Activated naive CD4-positive, alpha-beta T cell treated with anti-CD3 and anti-CD28 coated beads, Interleukin-2, amount 50 U/mL, for 24 hours (primary cell): Measurements from ENCODE around the gene ATRNL1.

Experiments
- H3K27ac Mint-ChIP-seq: one replicate; pipeline ENCODE4 v1.8.0; 2021; ENCODE audit warnings: mild to moderate bottlenecking, mixed read lengths
- H3K27me3 Mint-ChIP-seq: one replicate; pipeline ENCODE4 v1.8.0; 2021; ENCODE audit warnings: mixed read lengths
- H3K36me3 Mint-ChIP-seq: one replicate; pipeline ENCODE4 v1.8.0; 2021; ENCODE audit warnings: mixed read lengths
- H3K4me1 Mint-ChIP-seq: one replicate; pipeline ENCODE4 v1.8.0; 2021; ENCODE audit warnings: mixed read lengths
- H3K4me3 Mint-ChIP-seq: one replicate; pipeline ENCODE4 v1.8.0; 2021; ENCODE audit warnings: mild to moderate bottlenecking, mixed read lengths
- H3K9me3 Mint-ChIP-seq: one replicate; pipeline ENCODE4 v1.8.0; 2021; ENCODE audit warnings: mixed read lengths

Gene ATRNL1

GRCh38 chr10:115760131-115760530 is 667.0 kb downstream of the ATRNL1 start:
- Mint-ChIP-seq H3K9me3 (peaks cover 6% of the 10 kb centered on the region), H3K36me3 (no peaks in the 10 kb centered on the region), H3K4me3 (no peak overlapping the region), H3K27me3 (no peaks in the 10 kb centered on the region), H3K27ac (no peak overlapping the region), H3K4me1 (no peaks in the 10 kb centered on the region)

- Mint-ChIP-seq H3K27me3 (no peaks in the 10 kb centered on the region), H3K27ac (no peak overlapping the region), H3K4me3 (no peak overlapping the region), H3K4me1 (no peaks in the 10 kb centered on the region), H3K9me3 (peaks cover under 1% of the 10 kb centered on the region), H3K36me3 (no peaks in the 10 kb centered on the region)
These were observed 668.0 kb downstream of the ATRNL1 start for GRCh38 chr10:115761166-115761565.

GRCh38 chr10:115762029-115762428 is 668.9 kb downstream of the ATRNL1 start:
- Mint-ChIP-seq H3K4me1 (no peaks in the 10 kb centered on the region), H3K4me3 (no peak overlapping the region), H3K9me3 (no peaks in the 10 kb centered on the region), H3K27ac (no peak overlapping the region), H3K27me3 (no peaks in the 10 kb centered on the region), H3K36me3 (no peaks in the 10 kb centered on the region)

- no peaks in the 10 kb centered on the region for H3K36me3 Mint-ChIP-seq
- H3K4me1 Mint-ChIP-seq: no peaks in the 10 kb centered on the region
- H3K27me3 Mint-ChIP-seq: no peaks in the 10 kb centered on the region
- H3K9me3 Mint-ChIP-seq: no peaks in the 10 kb centered on the region
- H3K4me3 Mint-ChIP-seq: no peak overlapping the region
- H3K27ac Mint-ChIP-seq: no peak overlapping the region
These were observed 678.6 kb downstream of the ATRNL1 start for GRCh38 chr10:115771755-115772154.

- no peaks in the 10 kb centered on the region for H3K27me3 Mint-ChIP-seq
- H3K9me3 Mint-ChIP-seq: no peaks in the 10 kb centered on the region
- H3K27ac Mint-ChIP-seq: no peak overlapping the region
- no peaks in the 10 kb centered on the region for H3K4me1 Mint-ChIP-seq
- no peaks in the 10 kb centered on the region for H3K36me3 Mint-ChIP-seq
- no peak overlapping the region for H3K4me3 Mint-ChIP-seq
These were observed 679.4 kb downstream of the ATRNL1 start for GRCh38 chr10:115772606-115773005.

GRCh38 chr10:115773832-115774231 is 680.7 kb downstream of the ATRNL1 start:
- H3K9me3 Mint-ChIP-seq: no peaks in the 10 kb centered on the region

GRCh38 chr10:115774721-115775120 is 681.6 kb downstream of the ATRNL1 start:
- Mint-ChIP-seq H3K4me3 (no peak overlapping the region), H3K9me3 (no peaks in the 10 kb centered on the region), H3K4me1 (no peaks in the 10 kb centered on the region), H3K36me3 (no peaks in the 10 kb centered on the region), H3K27ac (no peak overlapping the region), H3K27me3 (no peaks in the 10 kb centered on the region)

More at GRCh38 chr10:115773832-115774231, 680.7 kb downstream of the ATRNL1 start:
- no peaks in the 10 kb centered on the region for H3K27me3 Mint-ChIP-seq
- H3K4me3 Mint-ChIP-seq: no peak overlapping the region
- H3K4me1 Mint-ChIP-seq: no peaks in the 10 kb centered on the region
- no peaks in the 10 kb centered on the region for H3K36me3 Mint-ChIP-seq
- no peak overlapping the region for H3K27ac Mint-ChIP-seq

GRCh38 chr10:115777646-115778045 is 684.5 kb downstream of the ATRNL1 start:
- H3K4me3 Mint-ChIP-seq: no peak overlapping the region
- H3K9me3 Mint-ChIP-seq: no peaks in the 10 kb centered on the region
- no peaks in the 10 kb centered on the region for H3K27me3 Mint-ChIP-seq
- H3K36me3 Mint-ChIP-seq: no peaks in the 10 kb centered on the region
- no peaks in the 10 kb centered on the region for H3K4me1 Mint-ChIP-seq
- H3K27ac Mint-ChIP-seq: no peak overlapping the region

GRCh38 chr10:115790220-115790619 is 697.1 kb downstream of the ATRNL1 start:
- H3K36me3 Mint-ChIP-seq: no peaks in the 10 kb centered on the region
- no peaks in the 10 kb centered on the region for H3K9me3 Mint-ChIP-seq
- H3K27me3 Mint-ChIP-seq: no peaks in the 10 kb centered on the region
- no peak overlapping the region for H3K27ac Mint-ChIP-seq
- no peak overlapping the region for H3K4me3 Mint-ChIP-seq
- no peaks in the 10 kb centered on the region for H3K4me1 Mint-ChIP-seq

- Mint-ChIP-seq H3K36me3 (no peaks in the 10 kb centered on the region), H3K4me3 (no peak overlapping the region), H3K27ac (no peak overlapping the region), H3K9me3 (no peaks in the 10 kb centered on the region), H3K4me1 (no peaks in the 10 kb centered on the region), H3K27me3 (no peaks in the 10 kb centered on the region)
These were observed 702.8 kb downstream of the ATRNL1 start for GRCh38 chr10:115795964-115796363.

- peaks cover 3% of the 10 kb centered on the region for H3K27me3 Mint-ChIP-seq
- H3K27ac Mint-ChIP-seq: no peak overlapping the region
- no peaks in the 10 kb centered on the region for H3K4me1 Mint-ChIP-seq
- no peak overlapping the region for H3K4me3 Mint-ChIP-seq
- H3K9me3 Mint-ChIP-seq: peaks cover 5% of the 10 kb centered on the region
- H3K36me3 Mint-ChIP-seq: no peaks in the 10 kb centered on the region
These were observed 708.3 kb downstream of the ATRNL1 start for GRCh38 chr10:115801457-115801856.

- no peaks in the 10 kb centered on the region for H3K4me1 Mint-ChIP-seq
- peaks cover 5% of the 10 kb centered on the region for H3K9me3 Mint-ChIP-seq
These were observed 708.8 kb downstream of the ATRNL1 start for GRCh38 chr10:115801992-115802391.

GRCh38 chr10:115802911-115803310 is 709.7 kb downstream of the ATRNL1 start:
- H3K27ac Mint-ChIP-seq: no peak overlapping the region
- H3K27me3 Mint-ChIP-seq: peaks cover 3% of the 10 kb centered on the region
- no peaks in the 10 kb centered on the region for H3K36me3 Mint-ChIP-seq
- H3K9me3 Mint-ChIP-seq: peaks cover 5% of the 10 kb centered on the region
- no peak overlapping the region for H3K4me3 Mint-ChIP-seq
- no peaks in the 10 kb centered on the region for H3K4me1 Mint-ChIP-seq

More at GRCh38 chr10:115801992-115802391, 708.8 kb downstream of the ATRNL1 start:
- no peak overlapping the region for H3K27ac Mint-ChIP-seq
- H3K27me3 Mint-ChIP-seq: peaks cover 3% of the 10 kb centered on the region
- no peak overlapping the region for H3K4me3 Mint-ChIP-seq
- H3K36me3 Mint-ChIP-seq: no peaks in the 10 kb centered on the region

- H3K27ac Mint-ChIP-seq: no peak overlapping the region
- no peaks in the 10 kb centered on the region for H3K36me3 Mint-ChIP-seq
- no peaks in the 10 kb centered on the region for H3K9me3 Mint-ChIP-seq
- no peaks in the 10 kb centered on the region for H3K27me3 Mint-ChIP-seq
- H3K4me1 Mint-ChIP-seq: no peaks in the 10 kb centered on the region
- H3K4me3 Mint-ChIP-seq: no peak overlapping the region
These were observed 721.4 kb downstream of the ATRNL1 start for GRCh38 chr10:115814542-115814941.

- Mint-ChIP-seq H3K4me1 (no peaks in the 10 kb centered on the region), H3K9me3 (no peaks in the 10 kb centered on the region), H3K36me3 (no peaks in the 10 kb centered on the region), H3K4me3 (no peak overlapping the region), H3K27me3 (no peaks in the 10 kb centered on the region), H3K27ac (no peak overlapping the region)
These were observed 724.8 kb downstream of the ATRNL1 start for GRCh38 chr10:115818012-115818411.

GRCh38 chr10:115826396-115826795 is 733.2 kb downstream of the ATRNL1 start:
- H3K27ac Mint-ChIP-seq: no peak overlapping the region
- no peak overlapping the region for H3K4me3 Mint-ChIP-seq
- H3K36me3 Mint-ChIP-seq: no peaks in the 10 kb centered on the region
- H3K4me1 Mint-ChIP-seq: no peaks in the 10 kb centered on the region
- peaks cover 6% of the 10 kb centered on the region for H3K9me3 Mint-ChIP-seq
- no peaks in the 10 kb centered on the region for H3K27me3 Mint-ChIP-seq

- H3K27ac Mint-ChIP-seq: no peak overlapping the region
- no peaks in the 10 kb centered on the region for H3K36me3 Mint-ChIP-seq
- H3K9me3 Mint-ChIP-seq: peaks cover 7% of the 10 kb centered on the region
- H3K4me1 Mint-ChIP-seq: no peaks in the 10 kb centered on the region
- no peaks in the 10 kb centered on the region for H3K27me3 Mint-ChIP-seq
- H3K4me3 Mint-ChIP-seq: no peak overlapping the region
These were observed 734.3 kb downstream of the ATRNL1 start for GRCh38 chr10:115827231-115828009.
